Esophagus (tissue), 2 donors: ENCODE results near the gene HEATR3. TPM values are rescaled to one million over a fixed set of nuclear protein-coding genes. Genes with fewer than 3 reads are reported as not detected.

Experiments
- H3K27ac ChIP-seq, 2 donors: one replicate each; pipeline ENCODE4 v1.5.1; 2013; ENCODE audit warnings: low read depth in 2 of 2, mild to moderate bottlenecking in 2 of 2, inconsistent platforms in 1 of 2, low read length in 1 of 2, moderate library complexity in 1 of 2
- H3K27me3 ChIP-seq, 2 donors: one replicate each; pipeline ENCODE4 v1.6.1; 2013; ENCODE audit warnings: low read length in 2 of 2, control low read depth in 1 of 2, mild to moderate bottlenecking in 1 of 2; ENCODE audit not compliant: insufficient read depth in 2 of 2, control insufficient read depth in 1 of 2
- H3K36me3 ChIP-seq, 2 donors: one replicate each; pipeline ENCODE4 v1.6.1; 2013; ENCODE audit warnings: low read length in 1 of 2; ENCODE audit not compliant: control insufficient read depth in 2 of 2, insufficient read depth in 2 of 2
- H3K4me1 ChIP-seq, 2 donors: one replicate each; pipeline ENCODE4 v1.6.1; 2013; ENCODE audit warnings: low read length in 1 of 2; ENCODE audit not compliant: control insufficient read depth in 2 of 2, insufficient read depth in 2 of 2
- H3K4me3 ChIP-seq, 2 donors: one replicate each; pipeline ENCODE4 v1.5.1; 2013; ENCODE audit warnings: low read length in 2 of 2, mild to moderate bottlenecking in 2 of 2, low read depth in 1 of 2, moderate library complexity in 1 of 2
- H3K9me3 ChIP-seq, 2 donors: one replicate each; pipeline ENCODE4 v1.6.1; 2013; ENCODE audit warnings: mild to moderate bottlenecking in 2 of 2, low read depth in 1 of 2, low read length in 1 of 2, moderate library complexity in 1 of 2; ENCODE audit not compliant: control insufficient read depth in 2 of 2, insufficient read depth in 1 of 2
- WGBS, 2 donors: extraction: QIAGEN DNeasy Blood & Tissue Kit; methylation state at CpG; one replicate each; pipeline ENCODE4 v1.1.7; 2013; 5-methylcytosine and 5-hydroxymethylcytosine counted together
- polyA plus RNA-seq, 2 donors: library from polyadenylated mRNA; stranded (reverse); fragments of 200-250 nt; gene quantifications; one replicate each; pipeline ENCODE4 v1.2.3, GENCODE V29; 2013
- donor health status: healthy with polysubstance abuse.
- donor health status: Bipolar disorder and iron deficiency.

HEATR3 gene
- polyA plus RNA-seq, 2 donors: 3.9 to 6.3 TPM

DNA sequence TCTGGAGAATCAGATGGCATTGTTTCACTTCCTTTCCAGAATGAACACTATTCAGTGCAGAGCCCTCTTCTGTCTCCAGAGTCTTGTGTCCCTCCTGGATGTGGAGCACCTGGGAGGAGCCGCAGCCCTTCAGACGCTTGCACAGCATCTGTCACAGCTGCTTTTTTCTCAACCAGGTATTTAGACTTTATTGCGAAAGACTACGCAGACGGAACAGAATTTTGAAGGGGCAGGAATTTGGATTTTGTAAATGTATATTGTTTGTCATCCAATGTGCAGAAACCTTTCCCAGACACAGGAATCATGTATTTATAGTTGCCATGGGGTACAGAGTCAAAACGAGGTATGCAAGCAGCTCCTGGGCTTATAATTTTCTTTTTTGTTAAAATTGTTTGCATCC is 20.4 kb downstream of the HEATR3 start:
- peaks cover 0 to 2% of the 10 kb centered on the region in 2 donors for H3K9me3 ChIP-seq
- peaks cover 10 to 14% of the 10 kb centered on the region in 2 donors for H3K36me3 ChIP-seq
- no peak overlapping the region for H3K27ac ChIP-seq
- WGBS, 2 donors: 91 to 94% methylated on average over 6 of the region's 6 CpGs
- no peaks in the 10 kb centered on the region for H3K4me1 ChIP-seq
- H3K4me3 ChIP-seq: no peak overlapping the region
- no peaks in the 10 kb centered on the region for H3K27me3 ChIP-seq

DNA sequence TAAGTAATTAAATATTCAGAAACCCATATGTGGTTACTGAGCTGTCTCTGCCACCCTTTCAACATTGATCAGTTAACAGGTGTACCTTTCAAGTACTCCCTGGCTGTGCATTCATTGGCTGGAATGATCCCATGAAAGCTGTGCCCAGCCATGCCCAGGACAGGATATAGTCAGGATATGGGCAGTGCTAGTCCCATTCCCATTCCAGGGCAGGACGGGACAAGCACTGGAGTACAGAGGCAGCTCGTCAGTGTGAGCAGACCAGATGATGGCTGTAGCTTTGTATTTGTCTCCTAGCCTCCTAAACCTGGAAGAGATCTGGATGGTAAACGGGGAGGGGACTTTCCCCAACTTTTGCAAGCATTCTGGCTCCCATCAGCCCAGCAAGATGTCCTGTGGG is 22.5 kb downstream of the HEATR3 start:
- Histone ChIP-seq H3K4me1 (no peaks in the 10 kb centered on the region), H3K27me3 (no peaks in the 10 kb centered on the region), H3K36me3 (peaks cover 10 to 17% of the 10 kb centered on the region in 2 donors), H3K4me3 (no peak overlapping the region), H3K9me3 (peaks cover 0 to 2% of the 10 kb centered on the region in 2 donors), H3K27ac (peak overlapping the region in 1 of 2 donors; percentile 0)
- 55 to 75% methylated on average over 3 of the region's 3 CpGs for WGBS, 2 donors

DNA sequence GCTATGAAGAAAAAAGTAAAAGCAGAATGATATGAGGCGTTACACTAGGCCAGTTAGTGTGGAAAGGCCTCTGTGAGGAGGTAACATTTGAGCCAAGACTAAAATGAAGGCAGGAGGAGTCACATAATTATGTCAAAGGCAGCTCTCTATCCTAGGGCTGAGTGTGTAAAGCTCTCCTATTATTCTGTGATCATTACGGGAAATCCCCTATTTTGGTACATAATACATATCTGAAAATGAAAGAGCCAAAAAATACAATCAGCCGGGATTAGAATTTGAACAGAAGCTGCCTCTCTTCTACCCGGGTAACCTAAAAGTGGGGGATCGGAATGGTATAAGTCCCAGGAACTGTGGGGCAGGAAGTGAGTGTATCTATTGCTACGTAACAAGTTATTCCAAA is 27.1 kb downstream of the HEATR3 start:
- Histone ChIP-seq H3K4me1 (no peaks in the 10 kb centered on the region), H3K27ac (no peak overlapping the region), H3K27me3 (no peaks in the 10 kb centered on the region), H3K36me3 (peaks cover 12% of the 10 kb centered on the region in 2 donors), H3K9me3 (peaks cover 0 to 2% of the 10 kb centered on the region in 2 donors), H3K4me3 (no peak overlapping the region)
- WGBS, 2 donors: 77 to 84% methylated on average over 6 of the region's 6 CpGs

DNA sequence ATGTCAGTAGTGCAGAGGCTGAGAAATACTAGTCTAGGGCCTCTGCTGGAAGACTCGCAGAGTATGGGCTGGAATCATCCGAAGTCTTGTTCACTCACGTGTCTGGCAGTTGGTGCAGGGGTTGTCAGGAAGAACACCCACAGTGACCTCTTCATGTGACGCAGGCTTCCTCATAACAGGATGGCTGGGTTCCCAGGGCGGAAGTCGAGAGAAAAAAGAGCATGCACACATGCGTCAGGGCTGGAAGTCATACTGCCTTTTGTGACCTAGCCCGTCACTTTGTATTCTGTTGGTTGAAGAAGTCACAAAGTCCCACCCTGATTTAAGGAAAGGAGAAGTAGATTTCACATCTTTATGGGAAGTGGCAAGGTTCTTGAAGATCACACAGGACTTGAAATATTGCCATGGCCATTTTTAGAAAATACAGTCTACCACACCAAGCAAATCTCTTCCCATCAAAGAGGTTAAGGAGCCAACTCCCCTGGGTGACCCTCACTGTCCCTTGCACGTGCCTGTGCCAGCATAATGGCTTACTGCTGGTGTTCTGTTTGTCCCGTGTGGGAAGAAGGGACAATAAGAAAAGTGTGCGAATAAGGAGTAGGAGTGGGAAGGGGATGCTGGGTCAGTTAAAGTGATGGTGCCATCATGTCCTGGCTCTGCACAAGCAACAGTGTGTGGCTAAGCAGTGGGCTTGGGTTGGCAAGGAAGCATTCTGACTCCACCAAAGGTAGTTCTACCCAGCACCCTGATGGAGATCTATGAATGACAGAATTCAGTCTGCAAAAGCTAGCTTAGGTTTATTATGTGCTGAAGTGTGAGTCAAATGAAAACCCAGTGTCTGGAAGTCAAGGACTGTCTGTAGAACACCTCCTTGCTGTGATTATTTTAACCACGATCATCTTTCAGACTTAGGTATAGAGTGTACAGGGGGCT is 28.1 kb downstream of the HEATR3 start:
- Histone ChIP-seq H3K4me3 (no peak overlapping the region), H3K36me3 (peaks cover 5 to 8% of the 10 kb centered on the region in 2 donors), H3K4me1 (no peaks in the 10 kb centered on the region), H3K9me3 (peaks cover 0 to under 1% of the 10 kb centered on the region in 2 donors), H3K27ac (peak overlapping the region in 1 of 2 donors; percentile 60), H3K27me3 (no peaks in the 10 kb centered on the region)
- WGBS, 2 donors: 78 to 80% methylated on average over 12 of the region's 12 CpGs

DNA sequence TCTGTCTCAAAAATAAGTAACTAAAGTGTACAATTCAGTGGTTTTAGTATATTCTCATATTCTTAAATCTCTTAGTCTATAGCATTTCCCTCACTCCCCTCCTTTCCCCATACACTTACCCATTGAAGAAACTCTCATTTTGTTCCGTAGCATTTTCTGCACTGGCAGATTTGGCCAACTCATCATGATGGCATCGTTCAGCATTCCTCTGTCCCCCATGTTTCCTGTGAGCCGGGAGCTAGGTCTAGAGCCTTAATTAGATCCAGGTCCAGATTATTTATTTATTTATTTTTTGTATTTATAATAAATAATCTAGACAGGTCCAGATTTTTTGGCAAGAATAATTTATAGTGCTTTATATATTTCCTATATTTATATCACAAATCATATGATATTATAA is 31.0 kb downstream of the HEATR3 start:
- Histone ChIP-seq H3K27ac (no peak overlapping the region), H3K9me3 (no peaks in the 10 kb centered on the region), H3K4me1 (peaks cover 0 to 2% of the 10 kb centered on the region in 2 donors), H3K27me3 (no peaks in the 10 kb centered on the region), H3K36me3 (peaks cover 8% of the 10 kb centered on the region in 2 donors), H3K4me3 (no peak overlapping the region)
- 79 to 91% methylated on average over 3 of the region's 3 CpGs for WGBS, 2 donors

DNA sequence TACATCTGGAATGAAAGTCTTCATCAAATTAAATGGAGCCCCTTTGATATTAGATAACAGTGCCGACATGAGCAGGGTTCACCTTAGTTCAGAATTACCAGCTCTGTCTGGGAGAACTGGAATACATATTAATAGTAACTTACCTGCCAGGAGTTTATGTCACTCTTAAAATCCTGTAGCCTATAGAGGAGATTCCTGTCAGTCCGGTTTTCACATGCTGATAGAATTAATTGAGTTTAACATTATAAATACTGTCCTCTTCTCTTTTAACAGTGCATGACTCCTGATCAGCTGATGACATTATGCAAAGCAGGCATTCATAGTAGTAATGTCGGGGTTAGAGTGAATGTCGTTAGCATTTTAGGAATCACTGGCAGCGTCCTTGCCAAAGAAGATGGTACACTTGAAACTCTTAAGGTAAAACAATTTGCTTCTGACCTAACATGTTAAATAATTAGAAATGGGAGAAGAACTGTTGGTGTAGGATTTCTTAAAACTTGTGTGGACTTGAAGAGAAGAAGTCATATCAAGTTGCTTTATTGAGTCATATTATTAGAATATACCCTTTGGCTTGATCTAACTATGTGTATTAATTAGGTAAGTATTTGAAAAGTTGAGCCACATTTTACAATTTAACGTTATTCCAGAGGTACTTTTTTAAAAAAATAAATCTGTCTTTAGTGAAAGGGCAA is 34.3 kb downstream of the HEATR3 start:
- Histone ChIP-seq H3K4me3 (no peak overlapping the region), H3K27me3 (no peaks in the 10 kb centered on the region), H3K36me3 (peaks cover 0 to 6% of the 10 kb centered on the region in 2 donors), H3K9me3 (no peaks in the 10 kb centered on the region), H3K4me1 (peaks cover 0 to 2% of the 10 kb centered on the region in 2 donors), H3K27ac (no peak overlapping the region)
- WGBS, 2 donors: 56 to 72% methylated on average over 6 of the region's 6 CpGs

DNA sequence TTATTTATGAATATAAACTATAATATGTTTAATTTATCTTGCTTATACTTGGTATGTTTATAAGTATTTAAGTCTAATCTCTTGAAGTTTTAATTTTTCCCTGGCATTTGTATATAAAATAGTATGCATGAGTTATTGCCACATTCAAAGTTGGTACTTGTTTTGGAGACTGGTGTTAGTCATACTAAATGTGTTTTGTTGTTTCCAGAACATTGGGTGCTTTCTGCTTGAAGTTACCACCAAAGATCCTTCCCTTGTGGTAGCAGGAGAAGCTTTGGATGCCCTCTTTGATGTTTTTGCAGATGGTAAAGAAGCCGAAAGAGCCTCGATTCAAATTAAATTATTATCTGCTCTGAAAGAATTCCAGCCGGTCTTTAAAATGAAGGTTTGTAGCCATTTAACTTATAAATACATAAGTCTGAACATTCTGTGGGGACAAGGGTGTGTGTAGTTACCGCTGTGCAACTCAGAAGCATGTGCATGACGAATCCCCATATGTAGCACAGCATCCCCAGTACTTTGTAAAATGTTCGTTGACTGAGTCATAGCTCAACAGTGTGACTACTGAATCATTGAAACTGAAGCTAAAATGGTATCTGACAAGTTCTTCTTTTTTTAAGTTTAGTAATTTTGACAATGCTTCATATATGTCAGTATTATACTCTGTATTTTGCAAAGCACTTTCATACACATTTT is 36.4 kb downstream of the HEATR3 start:
- H3K4me1 ChIP-seq: peaks cover 0 to 2% of the 10 kb centered on the region in 2 donors
- H3K36me3 ChIP-seq: peaks cover 0 to 3% of the 10 kb centered on the region in 2 donors
- no peak overlapping the region for H3K27ac ChIP-seq
- H3K27me3 ChIP-seq: no peaks in the 10 kb centered on the region
- 85 to 92% methylated on average over 6 of the region's 6 CpGs for WGBS, 2 donors
- no peak overlapping the region for H3K4me3 ChIP-seq
- no peaks in the 10 kb centered on the region for H3K9me3 ChIP-seq

DNA sequence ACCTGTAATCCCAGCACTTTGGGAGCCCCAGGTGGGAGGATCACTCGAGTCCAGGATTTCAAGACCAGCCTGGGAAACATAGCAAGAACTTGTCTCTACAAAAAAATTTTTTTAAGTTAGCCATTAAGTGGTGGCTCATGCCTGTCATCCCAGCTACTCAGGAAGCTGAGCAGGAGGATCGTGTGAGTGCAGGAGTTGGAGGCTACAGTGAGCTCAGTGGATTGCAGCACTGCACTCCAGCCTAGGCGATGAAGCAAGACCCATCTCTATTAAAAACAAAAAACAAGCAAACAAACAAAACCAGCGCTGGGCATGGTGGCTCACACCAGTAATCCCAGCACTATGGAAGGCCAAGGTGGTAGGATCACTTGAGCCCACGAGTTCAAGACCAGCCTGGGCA is 38.0 kb downstream of the HEATR3 start:
- H3K36me3 ChIP-seq: peaks cover 0 to 3% of the 10 kb centered on the region in 2 donors
- H3K4me3 ChIP-seq: no peak overlapping the region
- H3K4me1 ChIP-seq: peaks cover 0 to 2% of the 10 kb centered on the region in 2 donors
- WGBS, 2 donors: 84 to 92% methylated on average over 5 of the region's 5 CpGs
- no peak overlapping the region for H3K27ac ChIP-seq
- no peaks in the 10 kb centered on the region for H3K27me3 ChIP-seq
- H3K9me3 ChIP-seq: no peaks in the 10 kb centered on the region

DNA sequence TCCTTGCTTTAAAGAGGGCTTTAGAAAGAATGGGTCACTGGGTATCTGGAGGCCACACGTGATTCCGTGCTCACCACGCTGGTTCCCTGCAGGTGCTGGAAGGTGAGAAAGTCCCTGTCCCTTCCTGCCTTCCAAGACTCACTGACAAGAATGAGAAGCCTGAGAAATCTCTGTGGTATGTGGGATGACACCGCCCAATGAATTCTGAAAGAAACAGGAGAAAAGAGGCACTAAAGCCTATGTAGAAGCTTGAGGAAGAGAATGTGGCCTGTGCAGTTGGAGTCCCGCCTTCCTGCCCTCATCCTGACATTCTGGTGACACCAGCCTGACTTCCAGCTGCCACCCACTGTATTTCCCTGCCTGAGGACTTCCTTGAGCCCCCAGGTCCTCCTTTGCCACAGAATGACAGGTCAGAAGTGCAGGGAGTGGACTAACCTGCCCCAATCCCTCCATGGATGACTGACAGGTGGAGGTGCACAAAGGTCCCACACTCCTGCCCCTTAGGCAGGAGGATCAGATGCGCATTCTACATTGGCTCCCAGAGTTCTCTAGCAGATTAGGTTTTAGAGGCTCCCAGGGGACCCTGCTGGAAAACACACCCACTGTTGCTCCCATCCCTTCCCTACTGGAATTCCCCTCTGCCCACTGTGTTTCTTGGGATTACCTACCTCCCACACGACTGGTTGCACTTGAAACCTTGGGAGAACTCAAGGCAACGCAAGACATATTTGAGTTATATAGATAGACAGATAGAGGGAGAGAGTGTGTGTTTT is 48.8 kb downstream of the HEATR3 start:
- Histone ChIP-seq H3K27ac (no peak overlapping the region), H3K9me3 (no peaks in the 10 kb centered on the region), H3K36me3 (no peaks in the 10 kb centered on the region), H3K4me3 (no peak overlapping the region), H3K27me3 (no peaks in the 10 kb centered on the region), H3K4me1 (peaks cover 0 to 2% of the 10 kb centered on the region in 2 donors)
- 71 to 73% methylated on average over 8 of the region's 8 CpGs for WGBS, 2 donors
